Vagina (tissue), 2 donors: ENCODE data around the gene CRMP1. TPM values are rescaled to one million over a fixed set of nuclear protein-coding genes. Genes with fewer than 3 reads are reported as not detected.
"Not testable (repeated sequence)": the region's sequence is repeated elsewhere in the genome, so short reads cannot be mapped to it uniquely, and the experiment has no call there.

Experiments
- DNase-seq, 2 donors: peaks; one replicate each; pipeline ENCODE4 v3.0.0-alpha.2; 2017; ENCODE audit errors: extremely low spot score in 2 of 2
- H3K27ac ChIP-seq: fragments of 200-600 bp; sonication (generic); one replicate; pipeline ENCODE4 v1.5.1; 2019
- H3K27me3 ChIP-seq: fragments of 200-600 bp; sonication (generic); one replicate; pipeline ENCODE4 v1.5.1; 2019
- H3K36me3 ChIP-seq, 2 donors: fragments of 200-600 bp; sonication (generic); one replicate each; pipeline ENCODE4 v1.5.1; 2017 to 2019
- H3K4me1 ChIP-seq: fragments of 200-600 bp; sonication (generic); one replicate; pipeline ENCODE4 v1.5.1; 2019
- H3K4me3 ChIP-seq, 2 donors: fragments of 200-600 bp; sonication (generic); 1 replicate in 1 of 2; 2 replicates in 1 of 2; pipeline ENCODE4 v1.5.1; 2016 to 2019
- H3K9me3 ChIP-seq: fragments of 200-600 bp; sonication (generic); one replicate; pipeline ENCODE4 v1.5.1; 2019
- POLR2A ChIP-seq, 2 donors: fragments of 450-650 bp; IDR thresholded peaks; one replicate each; pipeline ENCODE4 v1.6.1; 2017; ENCODE audit warnings: antibody characterized with exemption in 2 of 2, mild to moderate bottlenecking in 2 of 2, moderate library complexity in 2 of 2
- POLR2AphosphoS5 ChIP-seq, 2 donors: sonication (generic); formaldehyde crosslinking; IDR thresholded peaks; one replicate each; pipeline ENCODE4 v1.9.0; 2017; ENCODE audit warnings: antibody characterized with exemption in 2 of 2, mild to moderate bottlenecking in 2 of 2, low read depth in 1 of 2; ENCODE audit not compliant: insufficient read depth in 1 of 2
- intact Hi-C: fragments of 100-400 bp; cut with DNase I; formaldehyde crosslinking; loops from one replicate; pipeline ENCODE4 v1.15.1; 2023
- total RNA-seq: library from RNA; depleted of rRNA; stranded (reverse); fragments of >200 nt; gene quantifications from one replicate; pipeline ENCODE4 v1.2.3, GENCODE V29; 2016
- TF ChIP-seq, protein P1 (sequence below), 3 experiments: fragments of 450-650 bp in 2 of 3; fragments of 200-600 bp in 1 of 3; sonication (generic) in 1 of 3; IDR thresholded peaks; one replicate each; pipeline ENCODE4 v1.5.1; 2017 to 2019; ENCODE audit warnings: antibody characterized with exemption in 3 of 3, mild to moderate bottlenecking in 2 of 3, moderate library complexity in 2 of 3

The CRMP1 gene
- total RNA-seq, 1 donor from 2014 or later, result 3.4 TPM

DNA sequence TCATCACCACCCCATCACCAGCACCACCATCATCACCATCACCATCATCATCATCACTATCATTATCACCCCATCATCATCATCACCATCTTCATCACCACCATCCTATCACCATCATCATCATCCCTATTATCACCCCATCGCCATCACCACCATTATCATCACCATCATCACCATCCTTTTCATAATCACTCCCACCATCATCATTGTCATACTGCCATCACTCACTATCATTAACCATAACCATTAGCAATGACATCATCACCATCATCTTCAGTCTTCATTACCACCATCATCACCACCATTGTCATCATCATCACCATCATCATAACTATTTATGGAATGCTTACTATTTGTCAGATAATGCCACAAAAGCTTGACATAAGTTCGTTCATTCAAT, 35.7 kb downstream of the CRMP1 start:
- no peak for TF ChIP-seq POLR2AphosphoS5 (IDR thresholded peaks at IDR 0.05; ENCODE audit: insufficient read depth in 1 of 2, low read depth in 1 of 2)
- TF ChIP-seq, protein P1, sequence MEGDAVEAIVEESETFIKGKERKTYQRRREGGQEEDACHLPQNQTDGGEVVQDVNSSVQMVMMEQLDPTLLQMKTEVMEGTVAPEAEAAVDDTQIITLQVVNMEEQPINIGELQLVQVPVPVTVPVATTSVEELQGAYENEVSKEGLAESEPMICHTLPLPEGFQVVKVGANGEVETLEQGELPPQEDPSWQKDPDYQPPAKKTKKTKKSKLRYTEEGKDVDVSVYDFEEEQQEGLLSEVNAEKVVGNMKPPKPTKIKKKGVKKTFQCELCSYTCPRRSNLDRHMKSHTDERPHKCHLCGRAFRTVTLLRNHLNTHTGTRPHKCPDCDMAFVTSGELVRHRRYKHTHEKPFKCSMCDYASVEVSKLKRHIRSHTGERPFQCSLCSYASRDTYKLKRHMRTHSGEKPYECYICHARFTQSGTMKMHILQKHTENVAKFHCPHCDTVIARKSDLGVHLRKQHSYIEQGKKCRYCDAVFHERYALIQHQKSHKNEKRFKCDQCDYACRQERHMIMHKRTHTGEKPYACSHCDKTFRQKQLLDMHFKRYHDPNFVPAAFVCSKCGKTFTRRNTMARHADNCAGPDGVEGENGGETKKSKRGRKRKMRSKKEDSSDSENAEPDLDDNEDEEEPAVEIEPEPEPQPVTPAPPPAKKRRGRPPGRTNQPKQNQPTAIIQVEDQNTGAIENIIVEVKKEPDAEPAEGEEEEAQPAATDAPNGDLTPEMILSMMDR (IDR thresholded peaks at IDR 0.05), result no peak
- no peak for TF ChIP-seq POLR2A (IDR thresholded peaks at IDR 0.05)
- no peak overlapping the region for H3K4me3 ChIP-seq
- no peak for DNase-seq
- H3K27ac ChIP-seq, result no peak overlapping the region
- H3K36me3 ChIP-seq, result no peaks in the 10 kb centered on the region
- H3K4me1 ChIP-seq, result no peaks in the 10 kb centered on the region
- intact Hi-C loops, result no loop called here
- no peaks in the 10 kb centered on the region for H3K27me3 ChIP-seq
- H3K9me3 ChIP-seq, result no peaks in the 10 kb centered on the region

DNA sequence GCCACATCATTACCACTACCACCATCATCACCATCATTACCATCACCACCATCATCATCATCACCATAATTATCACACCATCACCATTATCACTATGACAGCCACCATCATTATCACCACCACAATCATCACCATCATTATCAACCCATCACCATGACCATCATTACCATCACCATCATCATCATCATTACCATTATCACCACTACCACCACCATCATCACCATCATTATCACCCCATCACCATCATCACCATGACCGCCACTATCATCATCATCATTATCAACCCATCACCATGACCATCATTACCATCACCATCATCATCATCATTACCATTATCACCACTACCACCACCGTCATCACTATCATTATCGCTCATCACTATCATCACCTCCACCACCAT, 36.5 kb downstream of the CRMP1 start:
- DNase-seq, H3K9me3 ChIP-seq, H3K27ac ChIP-seq, H3K27me3 ChIP-seq, intact Hi-C loops, H3K36me3 ChIP-seq, H3K4me1 ChIP-seq, H3K4me3 ChIP-seq: not testable (repeated sequence)

DNA sequence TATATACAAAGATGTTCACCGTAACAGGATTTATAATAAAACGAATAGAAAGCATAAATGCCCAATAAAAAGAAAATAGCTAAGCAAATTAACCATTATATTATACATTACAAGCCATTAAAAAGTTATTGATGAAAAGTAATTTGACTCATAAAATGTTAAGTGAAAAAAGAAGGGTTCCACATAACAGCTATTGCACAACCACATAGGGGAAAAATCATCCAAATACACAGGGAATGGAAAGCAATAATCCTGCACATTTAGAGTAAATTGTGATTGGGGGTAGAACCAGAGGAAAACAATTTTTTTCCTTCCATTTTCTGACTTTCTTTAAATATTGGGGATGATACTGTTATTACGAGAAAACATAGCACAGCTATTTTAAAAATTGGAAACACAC, 38.0 kb downstream of the CRMP1 start:
- intact Hi-C loops, result no loop called here
- no peak for TF ChIP-seq POLR2AphosphoS5 (IDR thresholded peaks at IDR 0.05; ENCODE audit: insufficient read depth in 1 of 2, low read depth in 1 of 2)
- no peak for TF ChIP-seq POLR2A (IDR thresholded peaks at IDR 0.05)
- TF ChIP-seq, protein P1 (IDR thresholded peaks at IDR 0.05), result no peak
- Histone ChIP-seq H3K4me3 (no peak overlapping the region), H3K4me1 (no peaks in the 10 kb centered on the region), H3K36me3 (no peaks in the 10 kb centered on the region), H3K27me3 (no peaks in the 10 kb centered on the region), H3K27ac (no peak overlapping the region), H3K9me3 (no peaks in the 10 kb centered on the region)
- no peak for DNase-seq

DNA sequence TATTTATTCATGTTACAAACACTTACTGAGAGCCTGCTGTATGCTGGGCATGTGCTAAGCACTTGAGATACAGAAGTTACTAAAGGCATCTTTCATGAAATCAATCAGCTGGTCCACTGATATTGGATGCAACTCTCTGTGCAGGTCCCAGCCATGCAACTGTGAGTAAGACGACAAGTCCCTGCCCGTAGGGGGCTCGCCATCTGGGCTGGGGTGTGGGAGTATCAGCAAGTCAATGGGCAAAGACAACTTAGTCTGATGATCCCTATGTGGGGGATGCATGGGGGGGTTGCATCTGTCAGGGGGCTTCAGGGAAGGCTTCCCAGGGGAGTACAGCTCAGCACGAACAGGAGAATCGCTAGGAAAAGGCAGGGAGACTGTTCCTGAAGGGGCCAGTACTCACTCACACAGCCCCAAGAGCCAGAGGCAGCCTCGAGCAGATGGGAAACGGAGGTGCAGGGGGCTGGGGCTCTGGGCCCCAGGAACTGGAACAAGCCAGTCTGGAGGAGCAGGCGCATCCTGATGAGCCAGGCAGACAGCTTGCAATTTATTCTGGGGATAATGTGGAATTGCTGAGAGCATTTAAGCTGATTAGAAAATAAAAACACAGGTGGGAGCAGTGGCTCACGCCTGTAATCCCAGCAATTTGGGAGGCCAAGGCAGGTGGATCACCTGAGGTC, 40.2 kb downstream of the CRMP1 start:
- intact Hi-C loops, result no loop called here
- Histone ChIP-seq H3K36me3 (no peaks in the 10 kb centered on the region), H3K9me3 (no peaks in the 10 kb centered on the region), H3K27ac (no peak overlapping the region), H3K4me1 (no peaks in the 10 kb centered on the region), H3K4me3 (no peak overlapping the region), H3K27me3 (no peaks in the 10 kb centered on the region)
- no peak for DNase-seq
- TF ChIP-seq, protein P1 (IDR thresholded peaks at IDR 0.05), result no peak
- TF ChIP-seq POLR2A (IDR thresholded peaks at IDR 0.05) (no peak), POLR2AphosphoS5 (IDR thresholded peaks at IDR 0.05; ENCODE audit: insufficient read depth in 1 of 2, low read depth in 1 of 2) (no peak)

DNA sequence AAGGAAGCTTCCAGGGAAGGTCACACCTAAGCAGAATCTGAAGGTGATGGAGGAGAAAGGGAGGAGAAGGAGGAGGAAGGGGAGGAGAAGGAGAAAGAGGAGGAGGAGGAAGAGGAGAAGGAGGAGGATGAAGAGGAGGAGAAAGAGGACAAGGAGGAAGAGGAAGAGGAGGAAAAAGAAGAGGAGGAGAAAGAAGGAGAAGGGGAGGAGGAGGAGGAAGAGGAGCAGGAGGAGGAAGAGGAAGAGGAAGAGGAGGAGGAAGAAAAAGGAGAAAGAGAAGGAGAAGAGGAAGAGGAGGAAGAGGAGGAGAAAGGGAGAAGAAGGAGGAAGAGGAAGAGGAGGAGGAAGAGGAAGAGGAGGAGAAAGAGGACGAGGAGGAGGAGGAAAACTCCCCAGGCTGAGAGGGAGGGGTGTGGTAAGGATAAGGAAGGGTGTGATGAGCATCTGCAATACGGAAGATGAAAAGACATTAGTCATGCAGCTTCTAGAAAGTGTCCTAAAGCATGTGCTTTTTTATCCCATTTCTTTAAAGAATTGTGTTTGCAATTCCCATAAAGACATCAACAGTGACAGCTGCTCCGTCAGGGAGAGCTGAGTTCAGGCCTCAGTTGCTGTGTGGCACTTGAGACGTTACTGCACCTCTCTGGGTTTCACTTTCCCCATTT, 41.1 kb downstream of the CRMP1 start:
- TF ChIP-seq POLR2A (IDR thresholded peaks at IDR 0.05), result no peak
- TF ChIP-seq POLR2AphosphoS5 (IDR thresholded peaks at IDR 0.05; ENCODE audit: insufficient read depth in 1 of 2, low read depth in 1 of 2), result no peak
- TF ChIP-seq, protein P1 (IDR thresholded peaks at IDR 0.05), result no peak
- H3K27me3 ChIP-seq, result no peaks in the 10 kb centered on the region
- intact Hi-C loops, result no loop called here

More for the DNA sequence above, 41.1 kb downstream of the CRMP1 start:
- no peaks in the 10 kb centered on the region for H3K36me3 ChIP-seq
- no peaks in the 10 kb centered on the region for H3K4me1 ChIP-seq
- H3K27ac ChIP-seq, result no peak overlapping the region
- H3K9me3 ChIP-seq, result no peaks in the 10 kb centered on the region
- H3K4me3 ChIP-seq, result no peak overlapping the region
- no peak for DNase-seq
